HEK293 (cell line): ENCODE data around the gene TMEM187.

ENCODE experiments used
- AEBP2 ChIP-seq: fragments of 450-650 bp; formaldehyde crosslinking; IDR thresholded peaks from 2 replicates; pipeline ENCODE4 v1.5.1; 2016; ENCODE audit warnings: missing biosample characterization, missing genetic modification characterization, borderline replicate concordance
- BCL11A ChIP-seq: fragments of 450-650 bp; formaldehyde crosslinking; IDR thresholded peaks from 2 replicates; pipeline ENCODE4 v1.5.1; 2016; ENCODE audit warnings: low read depth, missing biosample characterization, missing genetic modification characterization
- FEZF1 ChIP-seq: fragments of 450-650 bp; formaldehyde crosslinking; IDR thresholded peaks from 2 replicates; pipeline ENCODE4 v1.5.1; 2016; ENCODE audit warnings: missing biosample characterization, missing genetic modification characterization
- GLIS2 ChIP-seq: fragments of 450-650 bp; formaldehyde crosslinking; IDR thresholded peaks from 2 replicates; pipeline ENCODE4 v1.5.1; 2016; ENCODE audit warnings: missing biosample characterization, missing genetic modification characterization
- INSM2 ChIP-seq: fragments of 450-650 bp; formaldehyde crosslinking; IDR thresholded peaks from 2 replicates; pipeline ENCODE4 v1.5.1; 2016; ENCODE audit warnings: missing biosample characterization, missing genetic modification characterization
- SALL2 ChIP-seq: fragments of 450-650 bp; formaldehyde crosslinking; IDR thresholded peaks from 2 replicates; pipeline ENCODE4 v1.5.0; 2017; ENCODE audit warnings: missing biosample characterization, mild to moderate bottlenecking, missing genetic modification characterization, borderline replicate concordance
- TCF7L2 ChIP-seq: IDR thresholded peaks from 2 replicates; pipeline ENCODE4 v1.6.1; 2011; ENCODE audit warnings: low read depth, mild to moderate bottlenecking, inconsistent platforms, low read length, moderate library complexity, borderline replicate concordance
- WT1 ChIP-seq: fragments of 450-650 bp; formaldehyde crosslinking; IDR thresholded peaks from 2 replicates; pipeline ENCODE4 v1.5.1; 2016; ENCODE audit warnings: missing biosample characterization, missing genetic modification characterization
- ZBTB1 ChIP-seq: fragments of 450-650 bp; formaldehyde crosslinking; IDR thresholded peaks from 2 replicates; pipeline ENCODE4 v1.5.1; 2016; ENCODE audit warnings: missing biosample characterization, missing genetic modification characterization
- ZNF114 ChIP-seq: fragments of 450-650 bp; formaldehyde crosslinking; IDR thresholded peaks from 2 replicates; pipeline ENCODE4 v1.5.0; 2017; ENCODE audit warnings: missing biosample characterization, missing genetic modification characterization
- ZNF138 ChIP-seq: fragments of 450-650 bp; formaldehyde crosslinking; IDR thresholded peaks from 2 replicates; pipeline ENCODE4 v1.5.1; 2016; ENCODE audit warnings: missing biosample characterization, missing genetic modification characterization, borderline replicate concordance
- ZNF174 ChIP-seq: fragments of 450-650 bp; formaldehyde crosslinking; IDR thresholded peaks from 2 replicates; pipeline ENCODE4 v1.5.0; 2017; ENCODE audit warnings: missing biosample characterization, mild to moderate bottlenecking, missing genetic modification characterization
- ZNF221 ChIP-seq: fragments of 450-650 bp; formaldehyde crosslinking; IDR thresholded peaks from 2 replicates; pipeline ENCODE4 v1.5.1; 2017; ENCODE audit warnings: missing biosample characterization, missing genetic modification characterization, borderline replicate concordance
- ZNF26 ChIP-seq: fragments of 450-650 bp; formaldehyde crosslinking; IDR thresholded peaks from 2 replicates; pipeline ENCODE4 v1.5.1; 2016; ENCODE audit warnings: missing biosample characterization, missing genetic modification characterization
- ZNF266 ChIP-seq: fragments of 450-650 bp; formaldehyde crosslinking; IDR thresholded peaks from 2 replicates; pipeline ENCODE4 v1.5.1; 2016; ENCODE audit warnings: missing biosample characterization, missing genetic modification characterization, low read depth
- ZNF292 ChIP-seq: fragments of 450-650 bp; formaldehyde crosslinking; IDR thresholded peaks from 2 replicates; pipeline ENCODE4 v1.5.1; 2016; ENCODE audit warnings: low read depth, missing biosample characterization, missing genetic modification characterization, borderline replicate concordance
- ZNF555 ChIP-seq: fragments of 450-650 bp; formaldehyde crosslinking; conservative IDR thresholded peaks from 2 replicates; pipeline ENCODE4 v1.5.1; 2017; ENCODE audit warnings: missing biosample characterization, mild to moderate bottlenecking, missing genetic modification characterization, inconsistent platforms
- ZNF639 ChIP-seq: fragments of 450-650 bp; formaldehyde crosslinking; IDR thresholded peaks from 2 replicates; pipeline ENCODE4 v1.5.1; 2016; ENCODE audit warnings: missing biosample characterization, missing genetic modification characterization
- ZNF645 ChIP-seq: fragments of 450-650 bp; formaldehyde crosslinking; IDR thresholded peaks from 2 replicates; pipeline ENCODE4; 2016; ENCODE audit warnings: missing biosample characterization, missing genetic modification characterization
- ZNF664 ChIP-seq: fragments of 450-650 bp; formaldehyde crosslinking; IDR thresholded peaks from 2 replicates; pipeline ENCODE4 v1.5.1; 2016; ENCODE audit warnings: missing biosample characterization, missing genetic modification characterization
- ZNF747 ChIP-seq: fragments of 450-650 bp; formaldehyde crosslinking; IDR thresholded peaks from 2 replicates; pipeline ENCODE4 v1.5.1; 2016; ENCODE audit warnings: missing biosample characterization, missing genetic modification characterization
- ZNF76 ChIP-seq: fragments of 450-650 bp; formaldehyde crosslinking; IDR thresholded peaks from 2 replicates; pipeline ENCODE4; 2016; ENCODE audit warnings: low read depth, missing biosample characterization, missing genetic modification characterization, borderline replicate concordance
- ZSCAN16 ChIP-seq: fragments of 450-650 bp; formaldehyde crosslinking; IDR thresholded peaks from 2 replicates; pipeline ENCODE4 v1.5.1; 2016; ENCODE audit warnings: missing biosample characterization, missing genetic modification characterization
- ZSCAN18 ChIP-seq: fragments of 450-650 bp; formaldehyde crosslinking; IDR thresholded peaks from 2 replicates; pipeline ENCODE4 v1.5.1; 2016; ENCODE audit warnings: missing biosample characterization, missing genetic modification characterization
- ZXDB ChIP-seq: fragments of 450-650 bp; formaldehyde crosslinking; IDR thresholded peaks from 2 replicates; pipeline ENCODE4 v1.5.1; 2016; ENCODE audit warnings: missing biosample characterization, missing genetic modification characterization

TMEM187 gene

GRCh38 chrX:153971450-153972367 lies 845 bp upstream of the TMEM187 start, which contains the start of gene HCFC1 (continued):
- TF ChIP-seq ZXDB (peak; percentile 94), ZNF747 (tag by site-specific recombination) (no peak), ZNF292 (tag by site-specific recombination) (no peak), ZSCAN16 (tag by site-specific recombination) (0 out of 2 replicates have a peak, but pooled peaks have one; percentile 38), INSM2 (tag by site-specific recombination) (peak; percentile 34), ZNF138 (tag by site-specific recombination) (no peak), ZNF645 (tag by site-specific recombination) (peak; percentile 15; the same call in 1 of the 2 replicates), ZNF114 (tag by site-specific recombination) (no peak), ZNF266 (tag by site-specific recombination) (no peak), ZNF76 (tag by site-specific recombination) (peak; percentile 79; the same call in 1 of the 2 replicates), ZNF174 (no peak), ZNF555 (no peak), WT1 (tag by site-specific recombination) (no peak), TCF7L2 (peak; percentile 85), ZNF664 (tag by site-specific recombination) (no peak), ZBTB1 (tag by site-specific recombination) (peak; percentile 32; the same call in 1 of the 2 replicates), ZNF221 (no peak), FEZF1 (tag by site-specific recombination) (no peak), ZSCAN18 (tag by site-specific recombination) (no peak), ZNF26 (tag by site-specific recombination) (no peak), BCL11A (no peak), AEBP2 (tag by site-specific recombination) (no peak), ZNF639 (peak; percentile 76; the same call in 1 of the 2 replicates), GLIS2 (tag by site-specific recombination) (peak; percentile 99), SALL2 (tag by site-specific recombination) (no peak)
